SW480 (cell line): ENCODE measurements around the gene FCRL5.
"Not testable (repeated sequence)": the region's sequence is repeated elsewhere in the genome, so short reads cannot be mapped to it uniquely, and the experiment has no call there.

Source experiments
- DNase-seq: peaks from one replicate; pipeline ENCODE4 v3.0.0-alpha.2; 2016; ENCODE audit warnings: low spot score

Gene FCRL5

GRCh38 chr1:157487096-157487495, 65.2 kb downstream of the FCRL5 start:
- no peak for DNase-seq

GRCh38 chr1:157486400-157486799, 65.9 kb downstream of the FCRL5 start:
- DNase-seq: not testable (repeated sequence)

GRCh38 chr1:157485793-157486192, 66.5 kb downstream of the FCRL5 start:
- no peak for DNase-seq

- no peak for DNase-seq
Observed at GRCh38 chr1:157484573-157484972, 67.7 kb downstream of the FCRL5 start.

- DNase-seq: no peak
Observed at GRCh38 chr1:157483635-157484034, 68.7 kb downstream of the FCRL5 start.

DNA sequence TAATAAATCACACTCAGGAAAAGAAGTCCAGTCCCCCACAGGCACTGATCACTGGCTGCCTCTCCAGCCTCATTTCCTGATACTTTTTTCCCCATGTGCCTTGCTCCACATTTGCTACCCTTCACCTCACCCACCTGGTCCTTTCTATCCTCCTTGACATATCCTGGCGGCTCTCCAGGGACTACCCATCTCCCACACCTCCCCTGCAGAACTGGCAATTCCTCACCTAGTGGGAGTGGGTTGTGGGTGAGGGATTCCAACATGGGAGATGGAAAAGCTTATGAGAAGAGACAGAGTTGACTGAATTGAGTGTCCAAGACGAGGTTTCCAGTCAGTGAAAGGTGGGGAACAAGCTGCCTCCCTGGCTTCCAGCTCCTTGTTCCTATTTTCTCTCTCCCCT, 69.6 kb downstream of the FCRL5 start:
- DNase-seq: no peak

- DNase-seq: no peak
Observed at GRCh38 chr1:157482174-157482573, 70.1 kb downstream of the FCRL5 start.

DNA sequence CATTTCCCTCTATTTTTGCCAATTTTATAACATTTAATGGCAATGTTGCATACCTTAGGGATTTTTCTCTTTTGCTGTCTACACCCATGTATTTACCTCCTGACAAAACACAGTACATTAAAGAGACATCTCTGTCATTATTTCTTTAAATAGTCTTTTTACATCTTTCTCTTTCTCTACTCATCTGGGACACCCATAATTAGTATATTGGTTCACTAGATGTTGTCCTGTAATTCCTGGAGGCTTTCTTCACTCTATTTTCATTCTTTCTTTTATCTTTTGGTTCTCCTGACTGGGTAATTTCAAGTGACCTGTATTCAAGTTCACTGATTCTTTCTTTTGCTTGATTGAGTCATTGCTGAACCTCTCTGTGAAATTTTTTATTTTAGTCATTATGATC, 74.3 kb downstream of the FCRL5 start:
- no peak for DNase-seq

DNA sequence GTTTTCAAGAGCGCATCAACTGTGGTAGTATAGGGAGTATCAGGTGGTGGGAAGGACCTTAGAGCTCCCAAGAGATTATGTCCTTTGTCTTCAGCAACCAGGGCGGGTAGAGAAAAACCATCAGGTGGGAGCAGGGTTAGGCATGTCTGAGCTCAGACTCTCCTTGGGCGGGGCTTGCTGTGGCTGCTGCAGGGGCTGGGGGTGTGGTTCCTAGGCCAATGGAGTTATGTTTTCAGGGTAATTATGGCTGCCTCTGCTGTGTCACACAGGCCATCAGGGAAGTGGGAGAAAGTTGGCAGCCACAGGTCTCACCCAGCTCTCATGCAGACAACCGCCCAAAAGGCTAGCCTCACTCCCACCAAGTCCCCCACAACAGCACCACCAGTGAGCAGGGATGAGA, 74.9 kb downstream of the FCRL5 start:
- no peak for DNase-seq

GRCh38 chr1:157472959-157473358, 79.4 kb downstream of the FCRL5 start:
- DNase-seq: no peak

- no peak for DNase-seq
Observed at GRCh38 chr1:157472056-157472701, 80.1 kb downstream of the FCRL5 start.

DNA sequence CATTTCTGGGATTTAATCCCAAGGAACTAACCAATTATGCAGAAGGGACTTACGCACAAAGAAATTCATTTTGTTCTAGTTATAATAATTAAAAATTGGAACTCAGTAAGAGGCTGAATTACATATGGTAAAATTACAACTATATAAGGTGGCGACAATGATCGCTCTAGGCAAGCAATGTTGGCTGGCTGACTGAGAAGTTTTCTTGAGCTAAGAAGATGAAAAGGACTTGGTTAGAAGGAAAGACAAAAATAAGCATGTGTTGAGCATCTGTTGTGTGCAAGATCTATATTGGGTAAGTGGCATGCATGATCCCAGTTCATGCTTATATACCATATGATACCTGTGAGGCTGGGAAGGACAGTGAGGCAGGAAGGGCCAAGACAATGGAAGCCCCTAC, 80.8 kb downstream of the FCRL5 start:
- no peak for DNase-seq

GRCh38 chr1:157469752-157470675, 82.3 kb downstream of the FCRL5 start:
- DNase-seq: no peak

DNA sequence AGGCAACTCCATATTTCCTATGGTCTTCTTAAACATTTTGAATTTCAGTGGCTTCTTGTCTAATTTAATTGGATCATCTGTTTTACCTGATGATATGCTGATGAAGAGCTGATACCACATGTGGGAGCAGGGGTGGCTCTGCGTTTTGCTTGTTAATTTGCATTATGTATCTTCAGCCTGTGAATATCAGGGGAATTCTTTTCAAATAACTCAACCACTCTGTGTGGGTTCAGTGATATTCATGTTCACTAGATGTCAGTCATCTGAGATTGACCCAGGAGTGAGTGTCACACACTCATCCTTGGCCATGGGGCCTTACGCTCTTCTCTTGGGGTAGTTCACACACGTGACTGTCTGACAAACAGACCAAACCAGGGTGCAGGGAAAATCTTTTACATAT, 83.0 kb downstream of the FCRL5 start:
- DNase-seq: no peak

DNA sequence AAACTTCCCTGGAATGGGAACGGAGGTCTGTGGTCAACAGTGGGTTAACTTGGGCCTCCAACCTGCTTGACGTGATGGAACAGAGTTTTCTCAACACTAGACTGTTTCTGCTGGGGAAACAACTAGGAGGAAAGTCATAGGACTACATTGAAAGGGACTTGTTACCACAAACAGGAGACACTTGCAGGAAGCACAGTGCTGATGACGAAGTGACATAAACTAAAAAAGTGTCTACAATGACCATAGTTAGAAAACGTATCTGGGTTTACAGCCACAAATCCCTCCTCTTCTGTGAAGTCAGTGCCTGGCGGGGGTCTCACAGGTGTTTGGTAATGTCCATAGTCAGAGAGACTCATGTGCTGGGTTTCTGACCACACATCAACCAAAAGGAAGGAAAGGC, 86.3 kb downstream of the FCRL5 start:
- DNase-seq: no peak
